Coronary artery (tissue), 2 donors: ENCODE data around the gene UCKL1.
"Not testable (repeated sequence)": the region's sequence is repeated elsewhere in the genome, so short reads cannot be mapped to it uniquely, and the experiment has no call there.

Source experiments
- DNase-seq: peaks from one replicate; pipeline ENCODE4 v3.0.0-alpha.2; 2017; ENCODE audit warnings: low spot score
- H3K27ac ChIP-seq, 2 donors: fragments of 200-600 bp; sonication (generic); one replicate each; pipeline ENCODE4 v1.5.1; 2016 to 2019
- H3K4me3 ChIP-seq: fragments of 200-600 bp; sonication (generic); 2 replicates; pipeline ENCODE4 v1.5.1; 2016; ENCODE audit warnings: mild to moderate bottlenecking, moderate library complexity
- TF ChIP-seq, protein P1 (sequence below): fragments of 200-600 bp; sonication (generic); IDR thresholded peaks from one replicate; pipeline ENCODE4 v1.5.1; 2019; ENCODE audit warnings: antibody characterized with exemption

The UCKL1 gene

DNA sequence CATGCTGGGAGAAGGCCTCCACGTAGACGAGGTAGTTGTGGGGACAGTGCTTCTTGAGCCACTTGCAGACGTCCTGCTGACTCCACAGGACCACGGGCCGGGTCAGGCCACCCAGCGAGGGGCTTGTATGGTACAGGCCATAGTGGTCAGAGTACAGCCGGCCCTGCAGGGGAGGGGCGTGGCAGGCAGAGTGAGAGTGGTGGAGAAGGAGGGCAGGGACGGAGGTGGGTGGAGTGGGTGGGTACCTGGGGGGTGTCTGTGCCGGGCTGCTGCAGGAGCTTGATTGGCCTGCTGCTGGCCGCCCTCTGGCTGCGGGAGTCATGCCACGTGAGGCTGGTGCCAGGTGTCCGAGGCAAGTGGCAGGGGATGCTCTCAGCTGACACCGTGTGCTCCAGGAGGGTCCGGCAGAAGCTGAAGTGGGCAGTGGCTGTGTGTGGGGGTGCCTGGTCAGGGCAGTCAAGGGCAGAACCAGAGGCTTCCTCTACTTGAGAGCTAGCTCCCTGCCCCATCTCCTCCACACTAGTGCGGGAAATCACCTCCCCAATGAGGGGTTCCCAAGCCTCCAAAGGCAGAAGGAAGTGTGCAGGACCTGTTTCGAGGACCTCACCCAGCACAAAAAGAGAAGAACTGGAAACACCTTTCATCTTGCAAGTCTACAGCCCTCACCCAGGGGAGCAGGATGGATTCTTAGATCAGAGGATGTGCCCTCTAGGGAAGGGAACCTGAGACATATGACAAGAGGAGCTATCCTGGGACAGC is 20.9 kb upstream of the UCKL1 start:
- Histone ChIP-seq H3K4me3 (no peak overlapping the region), H3K27ac (no peak overlapping the region)
- TF ChIP-seq, protein P1, sequence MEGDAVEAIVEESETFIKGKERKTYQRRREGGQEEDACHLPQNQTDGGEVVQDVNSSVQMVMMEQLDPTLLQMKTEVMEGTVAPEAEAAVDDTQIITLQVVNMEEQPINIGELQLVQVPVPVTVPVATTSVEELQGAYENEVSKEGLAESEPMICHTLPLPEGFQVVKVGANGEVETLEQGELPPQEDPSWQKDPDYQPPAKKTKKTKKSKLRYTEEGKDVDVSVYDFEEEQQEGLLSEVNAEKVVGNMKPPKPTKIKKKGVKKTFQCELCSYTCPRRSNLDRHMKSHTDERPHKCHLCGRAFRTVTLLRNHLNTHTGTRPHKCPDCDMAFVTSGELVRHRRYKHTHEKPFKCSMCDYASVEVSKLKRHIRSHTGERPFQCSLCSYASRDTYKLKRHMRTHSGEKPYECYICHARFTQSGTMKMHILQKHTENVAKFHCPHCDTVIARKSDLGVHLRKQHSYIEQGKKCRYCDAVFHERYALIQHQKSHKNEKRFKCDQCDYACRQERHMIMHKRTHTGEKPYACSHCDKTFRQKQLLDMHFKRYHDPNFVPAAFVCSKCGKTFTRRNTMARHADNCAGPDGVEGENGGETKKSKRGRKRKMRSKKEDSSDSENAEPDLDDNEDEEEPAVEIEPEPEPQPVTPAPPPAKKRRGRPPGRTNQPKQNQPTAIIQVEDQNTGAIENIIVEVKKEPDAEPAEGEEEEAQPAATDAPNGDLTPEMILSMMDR, result no peak
- no peak for DNase-seq

DNA sequence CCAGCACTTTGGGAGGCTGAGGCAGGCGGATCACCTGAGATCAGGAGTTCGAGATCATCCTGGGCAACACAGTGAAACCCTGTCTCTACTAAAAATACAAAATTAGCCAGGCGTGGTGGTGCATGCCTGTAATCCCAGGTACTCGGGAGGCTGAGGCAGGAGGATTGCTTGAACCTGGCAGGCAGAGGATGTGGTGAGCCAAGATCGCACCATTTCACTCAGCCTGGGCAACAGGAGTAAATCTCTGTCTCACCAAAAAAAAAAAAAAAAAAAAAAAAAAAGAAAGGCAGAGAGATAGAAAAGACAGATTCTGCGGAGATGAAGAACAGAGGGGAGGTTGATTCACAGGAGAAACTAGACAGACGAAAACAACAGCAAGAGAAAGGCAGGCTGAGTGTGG is 20.3 kb upstream of the UCKL1 start:
- H3K4me3 ChIP-seq, DNase-seq, H3K27ac ChIP-seq: not testable (repeated sequence)

DNA sequence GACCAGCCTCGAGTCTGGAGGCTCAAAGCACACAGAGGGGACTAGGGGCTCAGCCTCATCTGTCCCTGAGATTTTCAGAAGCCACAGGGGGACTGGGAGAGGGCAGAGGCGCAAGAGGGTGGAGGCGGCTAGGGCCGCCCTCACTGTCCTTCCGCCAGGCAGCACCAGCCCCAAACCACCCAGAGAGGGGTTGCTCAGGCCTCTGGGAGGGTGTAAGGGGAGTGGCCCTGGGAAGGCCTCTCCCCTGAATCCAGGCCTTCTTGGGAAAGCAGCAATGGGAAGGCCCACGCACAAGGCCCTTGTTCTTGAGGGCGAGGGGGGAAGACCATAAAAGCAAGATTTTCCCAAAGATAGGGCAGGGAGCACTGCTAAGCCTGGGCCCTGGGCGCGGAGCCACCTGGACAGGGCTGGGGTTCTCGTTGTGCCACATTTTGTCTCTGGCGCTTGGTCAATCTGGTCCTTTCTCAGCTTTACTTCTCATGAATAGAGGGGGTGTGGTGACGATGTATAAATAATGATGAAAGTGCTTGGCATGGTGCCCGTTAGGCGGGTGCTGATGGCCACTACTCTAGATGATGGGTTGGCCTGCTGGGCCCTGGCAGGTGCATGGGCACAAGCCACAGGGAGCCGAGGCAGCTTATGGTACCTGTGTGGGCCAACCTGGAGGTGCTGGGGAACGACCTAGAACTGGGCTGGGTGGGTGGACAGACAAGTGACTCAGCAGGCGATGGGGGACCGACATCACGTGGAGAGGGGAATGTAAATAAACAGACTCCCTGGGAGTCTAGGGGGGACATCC is 18.4 kb upstream of the UCKL1 start:
- Histone ChIP-seq H3K27ac (no peak overlapping the region), H3K4me3 (no peak overlapping the region)
- no peak for DNase-seq
- TF ChIP-seq, protein P1, result no peak

GRCh38 chr20:63973636-63974401 is 17.6 kb upstream of the UCKL1 start:
- H3K4me3 ChIP-seq, result peak overlapping the region; percentile 65
- TF ChIP-seq, protein P1, result peak; percentile 98
- peak overlapping the region in 1 of 2 donors; percentile 50 for H3K27ac ChIP-seq
- peak; percentile 90 for DNase-seq

DNA sequence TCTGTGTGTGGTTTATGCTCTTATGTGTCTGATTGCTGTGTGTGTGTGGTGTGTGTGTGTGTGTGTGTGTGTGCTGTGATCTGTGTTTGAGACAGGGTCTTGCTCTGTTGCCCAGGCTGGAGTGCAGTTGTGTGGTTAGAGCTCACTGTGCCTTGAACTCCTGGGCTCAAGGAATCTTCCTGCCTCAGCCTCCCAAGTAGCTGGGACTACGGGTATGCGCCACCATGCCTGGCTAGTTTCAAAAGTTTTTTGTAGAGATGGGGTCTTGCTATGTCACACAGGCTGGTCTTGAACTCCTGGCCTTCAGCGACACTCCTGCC is 16.9 kb upstream of the UCKL1 start:
- TF ChIP-seq, protein P1, result no peak
- Histone ChIP-seq H3K27ac (peak overlapping the region in 1 of 2 donors; percentile 50), H3K4me3 (no peak overlapping the region)
- no peak for DNase-seq

DNA sequence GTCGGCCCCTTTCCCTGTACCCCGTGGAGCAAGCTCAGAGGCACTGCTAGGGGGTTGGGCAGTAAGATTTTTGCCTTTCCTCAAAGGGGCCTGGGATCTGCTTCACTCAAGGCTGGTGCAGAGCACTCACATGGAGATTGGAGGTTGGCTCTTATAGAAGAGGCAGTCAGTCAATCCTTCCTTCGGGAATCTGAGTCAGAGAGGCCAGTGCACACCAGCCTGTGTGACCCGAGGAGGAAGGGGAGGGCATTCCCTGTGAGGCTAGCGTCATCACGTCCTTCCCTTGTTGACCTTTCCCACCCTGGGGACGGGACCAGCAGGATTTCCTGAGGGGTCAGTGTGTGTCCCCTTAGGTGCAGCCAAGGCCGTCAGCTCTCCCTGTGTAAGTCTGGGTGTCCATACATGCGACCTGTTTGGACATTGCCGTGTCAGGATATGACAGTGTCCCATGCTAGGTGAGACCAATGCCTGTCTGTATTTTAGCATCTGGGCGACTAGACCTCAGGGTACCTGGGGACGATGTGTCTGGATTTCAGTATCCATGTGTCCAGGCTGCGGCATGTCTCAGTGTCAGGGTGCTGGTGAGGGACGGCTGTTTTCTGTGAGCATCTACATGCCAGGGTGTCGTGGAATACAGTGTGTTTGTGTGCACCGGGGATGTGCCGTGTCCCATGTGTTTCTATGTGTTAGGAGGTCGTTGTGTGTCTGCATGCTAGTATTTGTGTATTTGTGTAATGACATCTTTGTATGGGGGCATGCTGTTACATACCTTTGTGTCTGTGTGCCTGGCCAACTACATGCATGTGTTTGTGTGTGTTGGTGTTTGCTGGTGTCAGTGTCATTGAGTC is 16.3 kb upstream of the UCKL1 start:
- peak overlapping the region in 1 of 2 donors; percentile 11 for H3K27ac ChIP-seq
- TF ChIP-seq, protein P1, result no peak
- H3K4me3 ChIP-seq, result no peak overlapping the region
- DNase-seq, result no peak

DNA sequence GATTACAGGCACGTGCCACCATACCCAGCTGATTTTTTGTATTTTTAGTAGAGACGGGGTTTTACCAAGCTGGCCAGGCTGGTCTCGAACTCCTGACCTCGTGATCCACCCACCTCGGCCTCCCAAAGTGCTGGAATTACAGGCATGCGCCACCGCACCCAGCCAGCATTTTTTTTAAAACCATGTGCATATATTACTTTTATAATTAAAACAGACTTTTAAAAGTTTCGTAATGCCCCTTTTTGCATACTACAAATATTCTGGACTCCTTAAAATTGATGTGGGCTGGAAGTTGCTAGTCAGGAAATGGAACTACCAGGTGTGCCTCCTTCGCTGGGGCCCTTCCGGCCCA is 15.7 kb upstream of the UCKL1 start:
- DNase-seq, H3K27ac ChIP-seq, H3K4me3 ChIP-seq: not testable (repeated sequence)
